Suprapubic skin (tissue), 4 donors: ENCODE data around the gene CBFA2T2. TPM values are rescaled to one million over a fixed set of nuclear protein-coding genes. Genes with fewer than 3 reads are reported as not detected.

Experiments
- DNase-seq, 2 donors: peaks; one replicate each; pipeline ENCODE4 v3.0.0-alpha.2; 2019; ENCODE audit warnings: low spot score in 2 of 2
- H3K27ac ChIP-seq: fragments of 200-600 bp; sonication (generic); one replicate; pipeline ENCODE4 v1.5.1; 2019
- H3K27me3 ChIP-seq: fragments of 200-600 bp; sonication (generic); one replicate; pipeline ENCODE4 v1.5.1; 2019
- H3K36me3 ChIP-seq: fragments of 200-600 bp; sonication (generic); one replicate; pipeline ENCODE4 v1.5.1; 2019
- H3K4me1 ChIP-seq: fragments of 200-600 bp; sonication (generic); one replicate; pipeline ENCODE4 v1.5.1; 2019
- H3K4me3 ChIP-seq: fragments of 200-600 bp; sonication (generic); one replicate; pipeline ENCODE4 v1.5.1; 2019; ENCODE audit warnings: mild to moderate bottlenecking
- H3K9me3 ChIP-seq: fragments of 200-600 bp; sonication (generic); one replicate; pipeline ENCODE4 v1.5.1; 2019
- EP300 ChIP-seq: sonication (generic); formaldehyde crosslinking; IDR thresholded peaks from one replicate; pipeline ENCODE4 v1.6.1; 2017; ENCODE audit warnings: antibody characterized with exemption
- POLR2A ChIP-seq, 2 donors: fragments of 450-650 bp; IDR thresholded peaks; one replicate each; pipeline ENCODE4 v1.6.1; 2017; ENCODE audit warnings: antibody characterized with exemption in 2 of 2, mild to moderate bottlenecking in 2 of 2, moderate library complexity in 2 of 2
- POLR2AphosphoS5 ChIP-seq, 3 donors: sonication (generic); formaldehyde crosslinking; IDR thresholded peaks; one replicate each; pipeline ENCODE4 v1.6.1; 2017; ENCODE audit warnings: antibody characterized with exemption in 3 of 3
- WGBS: methylation state at CpG from one replicate; pipeline ENCODE4 v1.1.5; 2018; 5-methylcytosine and 5-hydroxymethylcytosine counted together
- total RNA-seq, 4 donors: library from RNA; depleted of rRNA; stranded (reverse); fragments of >200 nt; gene quantifications; one replicate each; pipeline ENCODE4 v1.1.0, GENCODE V29; 2016
- TF ChIP-seq, protein P1 (sequence below), 2 donors: fragments of 200-600 bp in 1 of 2; fragments of 450-650 bp in 1 of 2; sonication (generic) in 1 of 2; IDR thresholded peaks; one replicate each; pipeline ENCODE4 v1.5.1; 2016 to 2019; ENCODE audit warnings: antibody characterized with exemption in 2 of 2, mild to moderate bottlenecking in 1 of 2, moderate library complexity in 1 of 2

The CBFA2T2 gene
- total RNA-seq, 4 donors from 2014 or later, result 20.9 to 36.7 (median 26.1) TPM

DNA sequence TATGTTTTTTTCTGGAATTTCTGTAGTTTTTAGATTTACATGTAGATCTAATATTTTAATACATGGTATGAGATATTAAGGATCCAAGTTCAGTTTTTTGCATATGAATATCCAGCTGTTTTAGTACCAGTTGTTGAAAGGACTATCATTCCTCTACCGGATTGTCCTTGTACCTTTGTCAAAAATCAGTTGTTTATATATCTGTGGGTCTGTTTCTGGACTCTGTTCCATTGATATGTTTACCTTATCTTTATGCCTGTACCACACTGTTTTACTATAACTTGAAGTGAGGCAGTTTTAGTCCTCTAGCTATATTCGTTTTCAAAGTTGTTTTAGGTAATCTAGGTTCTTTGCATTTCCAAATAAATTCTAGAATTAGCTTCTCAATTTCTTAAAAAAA, 47.7 kb downstream of the CBFA2T2 start:
- TF ChIP-seq POLR2AphosphoS5 (IDR thresholded peaks at IDR 0.05) (no peak), EP300 (no peak), POLR2A (IDR thresholded peaks at IDR 0.05) (no peak)
- TF ChIP-seq, protein P1, sequence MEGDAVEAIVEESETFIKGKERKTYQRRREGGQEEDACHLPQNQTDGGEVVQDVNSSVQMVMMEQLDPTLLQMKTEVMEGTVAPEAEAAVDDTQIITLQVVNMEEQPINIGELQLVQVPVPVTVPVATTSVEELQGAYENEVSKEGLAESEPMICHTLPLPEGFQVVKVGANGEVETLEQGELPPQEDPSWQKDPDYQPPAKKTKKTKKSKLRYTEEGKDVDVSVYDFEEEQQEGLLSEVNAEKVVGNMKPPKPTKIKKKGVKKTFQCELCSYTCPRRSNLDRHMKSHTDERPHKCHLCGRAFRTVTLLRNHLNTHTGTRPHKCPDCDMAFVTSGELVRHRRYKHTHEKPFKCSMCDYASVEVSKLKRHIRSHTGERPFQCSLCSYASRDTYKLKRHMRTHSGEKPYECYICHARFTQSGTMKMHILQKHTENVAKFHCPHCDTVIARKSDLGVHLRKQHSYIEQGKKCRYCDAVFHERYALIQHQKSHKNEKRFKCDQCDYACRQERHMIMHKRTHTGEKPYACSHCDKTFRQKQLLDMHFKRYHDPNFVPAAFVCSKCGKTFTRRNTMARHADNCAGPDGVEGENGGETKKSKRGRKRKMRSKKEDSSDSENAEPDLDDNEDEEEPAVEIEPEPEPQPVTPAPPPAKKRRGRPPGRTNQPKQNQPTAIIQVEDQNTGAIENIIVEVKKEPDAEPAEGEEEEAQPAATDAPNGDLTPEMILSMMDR (IDR thresholded peaks at IDR 0.05), result no peak
- Histone ChIP-seq H3K9me3 (no peaks in the 10 kb centered on the region), H3K4me1 (peaks cover 7% of the 10 kb centered on the region), H3K27ac (no peak overlapping the region), H3K36me3 (no peaks in the 10 kb centered on the region), H3K4me3 (no peak overlapping the region), H3K27me3 (no peaks in the 10 kb centered on the region)
- no peak for DNase-seq
- WGBS, result 86% methylated on average over 2 of the region's 2 CpGs

DNA sequence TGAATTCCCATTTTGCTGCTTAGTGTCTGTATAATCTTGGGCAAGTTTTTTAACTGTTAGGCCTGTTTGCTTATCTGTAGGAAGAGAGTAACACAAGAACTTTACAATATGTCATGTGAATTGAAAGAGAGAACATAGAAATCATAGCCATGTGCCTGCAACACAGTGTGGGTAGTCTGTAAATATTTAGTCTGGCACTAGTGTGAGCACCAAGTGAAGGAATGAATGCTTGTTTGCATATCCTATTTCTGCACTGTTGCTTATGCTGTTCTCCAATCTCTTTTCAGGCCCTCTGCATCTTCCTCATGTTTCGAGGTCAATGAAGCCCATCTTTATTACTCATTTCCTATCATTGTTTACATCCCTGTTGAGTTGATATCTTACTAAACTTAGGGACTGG, 49.2 kb downstream of the CBFA2T2 start:
- no peaks in the 10 kb centered on the region for H3K27me3 ChIP-seq
- H3K4me3 ChIP-seq, result no peak overlapping the region
- peaks cover 2% of the 10 kb centered on the region for H3K4me1 ChIP-seq
- no peaks in the 10 kb centered on the region for H3K9me3 ChIP-seq
- WGBS, result 74% methylated on average over 1 of the region's 1 CpG
- TF ChIP-seq EP300 (no peak), POLR2A (IDR thresholded peaks at IDR 0.05) (no peak), POLR2AphosphoS5 (IDR thresholded peaks at IDR 0.05) (no peak)
- TF ChIP-seq, protein P1 (IDR thresholded peaks at IDR 0.05), result no peak
- H3K27ac ChIP-seq, result no peak overlapping the region
- H3K36me3 ChIP-seq, result no peaks in the 10 kb centered on the region
- no peak for DNase-seq

DNA sequence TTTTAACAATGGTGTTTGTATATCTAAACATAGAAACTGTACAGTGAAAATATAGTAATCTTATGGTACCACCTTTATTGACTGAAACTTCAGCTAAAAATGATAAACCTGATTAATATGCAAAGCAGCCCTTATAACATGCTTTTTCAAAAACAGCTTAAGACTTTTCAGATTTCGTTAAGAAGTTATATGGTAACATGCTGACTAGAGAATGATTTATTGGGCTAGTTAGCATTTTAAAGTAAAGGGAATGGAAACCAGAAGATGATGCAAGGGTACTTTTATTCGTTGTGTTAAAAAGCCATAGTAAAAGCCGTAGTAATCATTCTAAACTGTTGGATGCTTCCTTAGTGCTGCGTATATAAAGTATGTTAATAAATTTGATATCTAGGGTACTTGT, 50.5 kb downstream of the CBFA2T2 start:
- 85% methylated on average over 4 of the region's 4 CpGs for WGBS
- H3K4me1 ChIP-seq, result peaks cover 2% of the 10 kb centered on the region

DNA sequence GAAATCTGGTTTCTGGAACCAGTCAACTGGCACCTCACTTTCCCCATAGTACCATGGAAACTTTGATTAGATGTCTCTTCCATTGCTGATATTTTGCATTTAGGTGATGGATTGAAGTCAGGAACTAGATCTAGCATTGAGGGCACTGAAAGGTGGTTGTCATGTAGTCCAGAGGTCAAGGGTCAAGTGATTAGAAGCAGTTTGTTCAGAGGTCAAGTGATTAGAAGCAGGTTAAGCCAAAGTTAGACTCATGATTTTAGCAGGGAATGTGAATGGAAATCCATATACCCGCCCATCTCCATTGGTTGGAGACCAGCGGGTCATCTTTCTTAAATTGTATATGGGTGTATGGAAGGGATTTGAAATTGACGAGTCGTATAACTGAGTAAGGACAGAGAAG, 51.2 kb downstream of the CBFA2T2 start:
- WGBS, result 98% methylated on average over 4 of the region's 4 CpGs
- Histone ChIP-seq H3K4me1 (peaks cover 2% of the 10 kb centered on the region), H3K36me3 (no peaks in the 10 kb centered on the region), H3K27me3 (no peaks in the 10 kb centered on the region), H3K4me3 (no peak overlapping the region), H3K9me3 (no peaks in the 10 kb centered on the region), H3K27ac (no peak overlapping the region)
- DNase-seq, result no peak
- TF ChIP-seq EP300, result no peak
- no peak for TF ChIP-seq POLR2A (IDR thresholded peaks at IDR 0.05)
- TF ChIP-seq, protein P1 (IDR thresholded peaks at IDR 0.05), result no peak
- TF ChIP-seq POLR2AphosphoS5 (IDR thresholded peaks at IDR 0.05), result no peak

More for the DNA sequence above, 50.5 kb downstream of the CBFA2T2 start:
- Histone ChIP-seq H3K36me3 (no peaks in the 10 kb centered on the region), H3K27me3 (no peaks in the 10 kb centered on the region), H3K9me3 (no peaks in the 10 kb centered on the region), H3K27ac (no peak overlapping the region), H3K4me3 (no peak overlapping the region)
- DNase-seq, result no peak
- no peak for TF ChIP-seq POLR2AphosphoS5 (IDR thresholded peaks at IDR 0.05)
- TF ChIP-seq, protein P1 (IDR thresholded peaks at IDR 0.05), result no peak
- TF ChIP-seq EP300, result no peak
- no peak for TF ChIP-seq POLR2A (IDR thresholded peaks at IDR 0.05)

DNA sequence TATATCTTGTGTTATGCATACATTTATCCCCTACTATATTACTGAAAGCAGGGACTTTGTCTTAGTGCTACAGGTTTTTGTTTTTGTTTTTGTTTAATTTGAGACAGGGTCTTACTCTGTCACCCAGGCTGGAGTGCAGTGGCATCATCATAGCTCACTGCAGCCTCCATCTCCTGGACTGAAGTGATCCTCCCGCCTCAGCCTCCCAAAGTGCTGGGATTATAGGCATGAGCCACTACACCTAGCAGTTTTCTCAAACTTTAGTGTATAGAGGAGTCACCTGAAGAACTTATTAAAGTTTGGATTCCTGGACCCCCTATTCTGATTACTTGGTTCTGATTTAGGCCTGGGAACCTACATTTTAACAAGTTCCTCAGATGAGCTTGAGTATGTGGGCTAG, 51.9 kb downstream of the CBFA2T2 start:
- no peak for DNase-seq
- H3K4me1 ChIP-seq, result peaks cover 2% of the 10 kb centered on the region
- no peak for TF ChIP-seq EP300
- H3K36me3 ChIP-seq, result no peaks in the 10 kb centered on the region
- no peaks in the 10 kb centered on the region for H3K9me3 ChIP-seq
- WGBS, result 100% methylated on average over 1 of the region's 1 CpG
- H3K27me3 ChIP-seq, result no peaks in the 10 kb centered on the region
- H3K4me3 ChIP-seq, result no peak overlapping the region
- no peak overlapping the region for H3K27ac ChIP-seq

DNA sequence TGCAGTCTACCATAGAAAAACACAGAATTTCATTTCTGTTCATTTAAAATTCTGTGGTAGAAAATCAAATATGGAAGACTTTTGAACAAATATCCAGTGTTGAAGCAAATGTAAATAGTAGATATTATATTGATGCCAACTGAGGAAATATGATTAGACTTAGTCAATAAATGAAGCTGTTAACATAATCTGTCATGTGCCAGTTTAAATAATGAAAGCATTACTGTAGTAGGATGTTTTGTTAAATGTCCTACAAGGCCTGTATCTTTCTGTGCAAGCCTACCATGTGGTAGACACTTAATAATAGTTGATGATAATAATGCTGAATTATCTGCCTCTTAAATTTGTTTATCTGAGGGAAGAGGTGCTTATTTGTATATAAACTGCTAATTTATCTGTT, 55.9 kb downstream of the CBFA2T2 start:
- H3K9me3 ChIP-seq, result no peaks in the 10 kb centered on the region
- TF ChIP-seq POLR2AphosphoS5 (IDR thresholded peaks at IDR 0.05), result no peak
- TF ChIP-seq, protein P1 (IDR thresholded peaks at IDR 0.05), result no peak
- no peak for TF ChIP-seq POLR2A (IDR thresholded peaks at IDR 0.05)
- no peak for TF ChIP-seq EP300
- H3K27me3 ChIP-seq, result no peaks in the 10 kb centered on the region
- H3K4me1 ChIP-seq, result no peaks in the 10 kb centered on the region
- no peak overlapping the region for H3K4me3 ChIP-seq
- no peak for DNase-seq
- H3K36me3 ChIP-seq, result no peaks in the 10 kb centered on the region
- no peak overlapping the region for H3K27ac ChIP-seq
